Placental pericyte (primary cell): ENCODE results near the gene HEMGN. TPM values are rescaled to one million over a fixed set of nuclear protein-coding genes. Genes with fewer than 3 reads are reported as not detected.

ENCODE experiments used
- small RNA-seq: library from RNA; depleted of rRNA; stranded (forward); fragments of <200 nt; gene quantifications from one replicate; pipeline ENCODE3, GENCODE V24; 2012; ENCODE audit warnings: low replicate concordance
- total RNA-seq: library from RNA; depleted of rRNA; stranded (reverse); fragments of >200 nt; gene quantifications from 2 replicates; pipeline ENCODE4 v1.2.3, GENCODE V29; 2012

HEMGN gene
- not detected in 2 replicates for total RNA-seq

DNA sequence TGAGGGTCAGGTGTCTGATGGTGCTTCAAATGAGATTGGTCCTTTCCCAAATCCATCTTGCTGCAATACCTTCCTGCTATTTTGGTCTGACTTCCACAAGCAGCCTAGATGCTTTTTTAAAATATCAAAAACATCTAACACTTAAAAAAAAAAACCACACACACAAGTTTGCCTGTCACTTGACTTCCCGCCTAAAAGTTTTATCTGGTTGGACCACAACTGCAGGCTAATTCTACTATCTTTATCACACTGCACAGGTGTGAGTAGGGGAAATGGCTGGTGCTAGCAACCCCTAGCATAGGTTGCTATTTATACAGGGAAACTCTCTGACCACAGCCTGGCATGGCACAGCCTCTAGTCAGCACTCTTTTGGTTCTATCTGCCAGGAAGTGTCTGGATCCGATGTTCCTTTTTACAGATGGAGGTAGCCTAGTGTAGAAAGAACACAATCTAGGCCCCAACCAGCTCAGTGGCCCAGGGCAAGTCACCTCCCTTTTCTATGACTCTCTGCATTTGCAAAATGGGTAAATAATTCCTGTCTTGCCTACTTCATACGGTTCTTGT lies at the start of gene HEMGN:
TSS of gene HEMGN (minus strand) at position 92 of the 564 bp plus-strand sequence. CDS start at position 56, 36 bp downstream.

GRCh38 chr9:97982683-97983588 lies 45.0 kb upstream of the HEMGN start, which contains the start of gene ANP32B:
Gene ANP32B (plus strand): TSS chr9:97983341. CDS start chr9:97983556, 215 bp downstream.

DNA sequence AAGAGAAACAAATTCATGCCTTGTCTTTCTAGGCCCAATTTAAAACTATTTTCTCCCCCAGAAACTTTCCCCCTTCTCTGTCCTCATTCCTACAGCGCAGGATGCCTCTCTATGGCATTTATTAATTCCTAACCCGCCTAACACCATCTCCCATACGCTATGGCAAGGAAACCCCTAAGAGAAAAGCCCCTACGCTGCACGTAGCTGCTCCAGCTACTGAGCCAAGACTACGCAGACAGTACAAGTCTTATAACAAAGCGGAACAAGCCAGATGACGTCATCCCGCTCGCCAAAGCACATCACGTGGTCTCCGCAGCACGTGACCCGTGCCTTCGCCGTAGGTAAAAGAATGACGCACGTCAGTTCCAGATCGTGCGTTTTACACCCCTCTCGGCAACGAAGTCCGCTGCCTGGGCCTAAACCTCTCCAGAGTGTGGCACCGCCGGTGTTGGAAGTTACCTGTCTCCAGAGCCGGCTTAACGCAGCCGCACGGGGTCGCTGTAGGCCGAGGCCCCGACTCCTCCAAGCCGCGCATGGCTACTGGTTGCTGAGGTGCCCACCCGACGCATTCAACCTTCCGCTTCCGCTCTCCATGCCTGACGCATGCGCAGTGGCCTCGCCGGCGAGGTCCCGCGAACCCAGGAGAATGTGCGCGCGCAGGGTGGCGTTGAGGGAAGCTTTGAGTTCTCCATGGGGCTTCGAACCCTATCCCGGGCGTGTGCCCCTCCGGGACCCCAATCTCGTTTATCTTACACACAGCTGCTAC lies 15.8 kb downstream of the HEMGN start, which contains the start of gene TRMO:
TSS of gene TRMO (minus strand) at position 542 of the 766 bp plus-strand sequence. CDS start at position 535, 7 bp downstream.

Small RNA genes within 50 kb of the gene (small RNA-seq; reads per million reads assigned to genes)
- gene RF00019, result not detected

Other genes starting within 250 kb of the HEMGN start
- gene XPA, start 240.8 kb downstream of the HEMGN start, total RNA-seq, result 4.3 and 7.4 TPM in 2 replicates
- 0.14 and 0.22 TPM in 2 replicates for gene FOXE1, start 84.9 kb downstream of the HEMGN start, total RNA-seq
- 13.3 and 33.9 TPM in 2 replicates for gene TRMO, start 15.7 kb downstream of the HEMGN start, total RNA-seq
- 9.6 and 35.5 TPM in 2 replicates for gene ANP32B, start 45.2 kb upstream of the HEMGN start, total RNA-seq
- 71.0 and 208 TPM in 2 replicates for gene NANS, start 118.6 kb upstream of the HEMGN start, total RNA-seq
- 3.7 and 13.5 TPM in 2 replicates for gene TRIM14, start 181.1 kb upstream of the HEMGN start, total RNA-seq